IPS-NIHi11 (cell line): ENCODE data around the gene MIGA2.
"Not testable (repeated sequence)": the region's sequence is repeated elsewhere in the genome, so short reads cannot be mapped to it uniquely, and the experiment has no call there.

ENCODE experiments used
- DNase-seq: peaks from one replicate; pipeline ENCODE4 v3.0.0; 2012; ENCODE audit warnings: mixed read lengths, low spot score

The MIGA2 gene

GRCh38 chr9:129036241-129036922 is at the start of gene MIGA2:
Gene MIGA2 (plus strand): TSS chr9:129036626. CDS start chr9:129040595, 3,969 bp downstream.
- DNase-seq = peak; percentile 99

- no peak for DNase-seq
Observed at GRCh38 chr9:128986671-128987070, 49.8 kb upstream of the MIGA2 start.

- DNase-seq = no peak
Observed at GRCh38 chr9:128987805-128988204, 48.6 kb upstream of the MIGA2 start.

GRCh38 chr9:128992995-128993394 is 43.4 kb upstream of the MIGA2 start:
- DNase-seq = peak; percentile 52

GRCh38 chr9:128995791-128996190 is 40.6 kb upstream of the MIGA2 start:
- DNase-seq = no peak

GRCh38 chr9:128998462-128998861 is 38.0 kb upstream of the MIGA2 start:
- DNase-seq = no peak

GRCh38 chr9:128999581-129000206 is 36.7 kb upstream of the MIGA2 start:
- no peak for DNase-seq

- DNase-seq = no peak
Observed at GRCh38 chr9:129001504-129002325, 34.7 kb upstream of the MIGA2 start.

GRCh38 chr9:129002992-129003391 is 33.4 kb upstream of the MIGA2 start:
- no peak for DNase-seq

GRCh38 chr9:129004173-129004572 is 32.3 kb upstream of the MIGA2 start:
- DNase-seq = not testable (repeated sequence)

GRCh38 chr9:129005336-129005997 is 31.0 kb upstream of the MIGA2 start:
- no peak for DNase-seq

GRCh38 chr9:129006328-129007034 is 29.9 kb upstream of the MIGA2 start:
- DNase-seq = peak; percentile 93

- DNase-seq = no peak
Observed at GRCh38 chr9:129007035-129007765, 29.2 kb upstream of the MIGA2 start.

- no peak for DNase-seq
Observed at GRCh38 chr9:129007766-129008468, 28.5 kb upstream of the MIGA2 start.

GRCh38 chr9:129008469-129008965 is 27.9 kb upstream of the MIGA2 start:
- no peak for DNase-seq

- DNase-seq = no peak
Observed at GRCh38 chr9:129008986-129009583, 27.3 kb upstream of the MIGA2 start.

- no peak for DNase-seq
Observed at GRCh38 chr9:129009584-129010141, 26.8 kb upstream of the MIGA2 start.

GRCh38 chr9:129010267-129010975 is 26.0 kb upstream of the MIGA2 start:
- DNase-seq = no peak

GRCh38 chr9:129011170-129011569 is 25.3 kb upstream of the MIGA2 start:
- DNase-seq = no peak
